Stimulated activated CD4-positive, alpha-beta T cell treated with anti-CD3 and anti-CD28 coated beads, Interleukin-4, amount 100 ng/mL, for 48 hours (primary cell): ENCODE results near the gene DMD.

ENCODE experiments used
- DNase-seq, 2 donors: peaks; one replicate each; pipeline ENCODE4 v3.0.0-alpha.2; 2020; ENCODE audit warnings: low read depth in 2 of 2

Gene DMD

DNA sequence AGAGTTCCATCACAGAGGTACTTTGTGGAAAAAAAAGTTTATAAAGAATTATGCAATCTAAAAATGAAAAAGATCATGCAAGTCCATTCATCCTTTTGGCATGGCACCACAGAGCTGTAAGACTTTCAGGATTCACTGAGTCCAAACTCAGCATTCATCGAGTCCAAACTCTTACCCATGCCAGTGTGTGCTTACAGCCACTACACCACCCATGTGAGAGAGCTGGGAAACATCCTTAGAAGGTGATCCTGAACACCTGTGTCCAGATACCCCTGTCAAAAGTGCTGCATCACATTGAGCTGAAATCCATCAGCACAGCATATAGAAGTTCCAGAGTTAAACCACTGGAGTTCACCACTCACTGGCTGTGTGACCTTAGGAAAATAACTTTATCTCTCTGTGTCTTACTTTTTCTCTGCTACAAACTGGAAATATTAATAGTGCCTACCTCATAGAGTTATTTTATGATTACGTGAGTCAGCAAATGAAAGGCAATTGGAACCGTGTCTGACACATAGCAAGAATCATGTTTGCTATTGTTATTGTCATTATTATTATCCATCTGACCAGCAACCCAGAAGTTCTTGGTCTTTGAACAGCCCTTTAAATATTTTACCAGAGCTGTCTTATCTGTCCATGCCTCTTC lies 2024.5 kb downstream of the DMD start:
- DNase-seq, result no peak

DNA sequence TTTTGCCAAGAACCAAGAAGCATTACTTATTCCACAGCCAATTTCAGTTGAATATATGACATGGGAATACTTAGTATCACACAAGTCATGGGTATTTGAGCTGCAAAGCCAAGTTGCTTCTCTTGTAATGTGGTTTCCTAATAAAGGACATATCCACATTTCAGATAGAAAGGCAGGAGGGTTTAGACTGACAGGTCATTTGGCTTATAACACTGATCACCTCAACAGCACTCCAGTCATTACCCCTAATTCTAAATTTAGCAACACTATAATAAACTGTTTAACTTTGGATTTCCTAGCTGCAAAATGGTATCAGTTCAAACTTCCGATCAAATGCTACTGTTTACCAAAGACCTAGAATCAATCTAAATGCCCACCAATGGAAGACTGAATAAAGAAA lies 2025.5 kb downstream of the DMD start:
- DNase-seq, result no peak

DNA sequence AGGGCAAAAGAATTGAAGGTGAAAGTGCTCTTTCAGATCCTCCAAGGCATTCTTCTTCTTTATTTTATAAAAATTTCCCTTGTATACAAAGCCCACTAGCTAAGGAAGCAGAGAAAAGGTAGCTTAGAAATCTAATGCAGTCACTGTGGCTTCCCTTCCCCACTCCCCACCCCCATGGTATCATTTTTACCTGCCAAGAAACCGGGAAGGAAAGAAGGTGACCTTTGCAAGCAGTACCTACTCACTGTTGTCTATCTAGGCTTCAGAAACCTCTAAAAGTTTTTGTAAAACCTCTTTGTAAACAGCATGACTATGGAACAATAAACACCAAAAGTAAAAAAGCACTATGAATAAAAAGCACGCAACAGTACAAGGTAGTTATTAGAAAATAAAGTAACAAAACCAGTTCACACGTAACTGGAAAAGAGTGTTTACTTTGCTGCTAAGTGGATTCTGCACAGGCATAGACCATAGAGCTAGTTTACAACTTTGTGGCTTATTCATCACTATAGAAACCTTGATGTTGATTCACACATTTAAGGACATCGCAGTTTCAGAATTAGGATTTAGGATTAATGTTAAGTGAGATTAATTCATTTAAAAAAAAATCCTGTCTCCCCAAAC lies 2029.9 kb downstream of the DMD start:
- no peak for DNase-seq

DNA sequence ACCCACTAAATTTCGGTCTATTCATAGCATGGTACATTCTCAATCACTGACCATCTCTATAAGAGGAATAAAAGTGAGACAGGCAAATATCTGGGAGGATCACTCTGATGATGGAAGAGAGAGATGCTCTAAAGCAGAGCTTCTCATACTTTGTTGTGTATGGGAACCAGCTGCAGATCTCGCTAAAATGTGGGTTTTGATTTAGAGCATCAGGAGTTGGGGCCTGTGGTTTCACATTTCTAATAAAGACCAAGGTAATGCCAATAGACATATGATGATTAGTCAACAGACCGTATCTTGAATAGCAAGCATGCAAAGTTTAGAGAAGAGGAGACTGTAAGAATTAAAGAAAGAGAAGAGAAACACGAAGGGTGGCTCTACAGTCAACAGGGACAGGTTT lies 2032.1 kb downstream of the DMD start:
- no peak for DNase-seq

DNA sequence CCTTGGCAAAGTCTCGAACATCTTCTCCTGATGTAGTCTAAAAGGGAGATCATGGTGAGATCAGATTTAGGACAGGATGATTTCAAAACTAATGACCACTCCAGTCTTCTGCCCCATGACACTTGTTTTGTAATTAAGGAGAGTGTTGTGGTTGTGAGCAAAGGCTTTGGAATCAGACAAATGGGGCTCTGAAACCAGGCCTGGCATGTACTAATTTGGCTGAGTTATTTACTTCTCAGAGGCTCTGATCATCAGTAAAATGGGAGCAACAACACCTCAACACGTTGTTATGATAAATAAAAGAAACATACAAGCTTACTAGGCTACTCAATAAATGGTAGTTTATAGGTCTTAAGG lies 2032.6 kb downstream of the DMD start:
- no peak for DNase-seq

DNA sequence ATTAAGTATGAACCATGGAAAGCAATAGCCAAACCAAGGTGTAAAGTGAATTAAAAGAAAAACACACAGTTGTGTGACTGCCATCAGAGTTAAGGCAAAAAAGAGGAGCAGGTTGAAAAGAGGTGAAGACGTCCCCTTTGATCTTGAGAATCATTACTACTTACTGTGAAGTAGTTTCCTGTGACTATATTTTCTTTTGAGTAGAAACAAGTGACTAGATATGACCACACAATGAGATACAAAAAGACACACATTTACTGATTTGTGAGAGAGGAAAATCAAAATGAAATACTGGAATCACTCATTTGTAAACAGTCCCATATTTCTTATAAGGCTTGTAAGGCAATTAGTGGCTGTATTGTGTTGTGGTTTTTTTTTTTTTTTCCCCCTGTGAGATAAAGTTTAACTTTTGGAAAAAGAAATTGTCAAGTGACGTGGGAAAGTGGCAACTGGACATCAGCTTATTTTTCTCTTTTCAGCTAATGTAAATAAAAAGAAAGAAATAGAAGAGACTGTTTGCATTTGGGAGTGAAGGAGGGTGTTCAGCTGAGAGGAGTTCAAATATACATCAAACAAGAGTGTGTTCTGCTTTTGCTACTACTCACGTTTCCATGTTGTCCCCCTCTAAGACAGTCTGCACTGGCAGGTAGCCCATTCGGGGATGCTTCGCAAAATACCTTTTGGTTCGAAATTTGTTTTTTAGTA lies 2033.1 kb downstream of the DMD start:
- DNase-seq, result no peak

DNA sequence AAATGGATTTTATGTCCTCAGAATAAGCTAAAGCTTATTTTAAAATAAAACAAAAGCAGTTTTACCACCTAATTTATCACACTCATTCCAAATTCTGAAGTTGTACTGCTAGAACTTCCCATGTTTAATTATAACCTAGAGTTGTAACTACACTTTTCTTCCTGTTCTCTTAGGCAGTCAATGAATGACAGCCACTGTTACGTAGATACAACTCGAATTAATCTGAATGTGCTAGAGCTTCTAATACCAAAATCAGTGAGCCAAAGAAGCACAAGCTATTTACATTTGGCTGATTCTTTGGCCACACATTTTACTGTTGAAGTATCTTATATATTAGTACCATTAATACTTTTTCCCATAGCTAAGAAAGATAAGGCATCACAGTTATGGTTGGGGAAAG lies 2040.6 kb downstream of the DMD start:
- no peak for DNase-seq

DNA sequence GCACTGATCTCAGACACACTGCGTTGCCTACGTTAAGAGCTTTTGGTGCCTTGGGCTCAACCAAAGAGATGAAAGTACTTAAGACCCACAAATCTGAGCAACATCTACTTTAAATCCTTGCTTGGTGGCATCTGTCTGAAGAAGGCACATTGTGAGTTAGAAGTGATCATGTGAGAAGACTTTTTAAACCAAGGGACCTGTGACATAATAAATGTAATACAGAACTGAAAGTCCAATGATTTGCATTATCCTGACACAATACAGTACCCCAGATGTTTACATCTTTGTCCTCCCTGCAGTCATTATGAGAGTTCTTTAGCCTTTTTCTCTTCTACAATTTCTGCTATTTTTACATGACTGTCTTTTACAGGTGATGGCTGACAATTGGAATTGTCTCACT lies 2042.8 kb downstream of the DMD start:
- no peak for DNase-seq

DNA sequence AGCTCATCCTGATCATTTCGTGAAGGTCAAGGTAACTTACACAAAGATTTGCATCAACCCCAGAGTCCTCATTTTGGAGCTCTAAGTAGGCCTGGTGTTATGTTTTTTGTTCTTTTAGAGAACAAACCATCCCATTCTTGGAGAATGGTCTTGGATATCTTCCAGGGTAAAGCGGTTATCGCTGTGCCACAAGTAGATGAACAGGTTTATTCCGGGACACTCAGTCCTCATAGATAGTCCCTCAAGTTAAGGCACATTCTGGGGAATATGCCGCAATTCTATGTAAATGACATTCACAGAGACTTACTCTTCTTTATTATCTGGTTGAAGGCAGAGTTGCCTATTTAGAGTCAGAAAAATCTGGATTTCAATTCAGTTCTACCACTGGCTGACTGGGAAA lies 2044.5 kb downstream of the DMD start:
- DNase-seq, result no peak

DNA sequence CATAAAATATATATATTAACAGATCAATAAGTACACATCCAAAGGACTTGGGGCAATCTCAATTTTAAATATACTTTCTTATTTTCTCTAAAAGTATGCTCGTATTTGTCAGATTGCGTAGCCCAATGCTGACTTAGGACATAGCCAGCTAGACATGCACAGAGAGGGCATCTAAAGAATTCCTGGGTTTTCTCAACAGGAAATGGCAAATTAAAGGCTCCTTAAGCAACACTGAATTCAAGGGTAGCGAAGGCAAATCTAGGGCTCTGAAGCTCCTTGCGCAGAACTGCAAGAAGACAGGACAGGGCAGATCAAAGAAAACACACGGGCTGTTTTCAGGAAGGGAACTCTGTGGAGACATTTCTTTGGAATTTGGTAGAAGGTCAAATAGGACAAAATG lies 2044.9 kb downstream of the DMD start:
- no peak for DNase-seq

DNA sequence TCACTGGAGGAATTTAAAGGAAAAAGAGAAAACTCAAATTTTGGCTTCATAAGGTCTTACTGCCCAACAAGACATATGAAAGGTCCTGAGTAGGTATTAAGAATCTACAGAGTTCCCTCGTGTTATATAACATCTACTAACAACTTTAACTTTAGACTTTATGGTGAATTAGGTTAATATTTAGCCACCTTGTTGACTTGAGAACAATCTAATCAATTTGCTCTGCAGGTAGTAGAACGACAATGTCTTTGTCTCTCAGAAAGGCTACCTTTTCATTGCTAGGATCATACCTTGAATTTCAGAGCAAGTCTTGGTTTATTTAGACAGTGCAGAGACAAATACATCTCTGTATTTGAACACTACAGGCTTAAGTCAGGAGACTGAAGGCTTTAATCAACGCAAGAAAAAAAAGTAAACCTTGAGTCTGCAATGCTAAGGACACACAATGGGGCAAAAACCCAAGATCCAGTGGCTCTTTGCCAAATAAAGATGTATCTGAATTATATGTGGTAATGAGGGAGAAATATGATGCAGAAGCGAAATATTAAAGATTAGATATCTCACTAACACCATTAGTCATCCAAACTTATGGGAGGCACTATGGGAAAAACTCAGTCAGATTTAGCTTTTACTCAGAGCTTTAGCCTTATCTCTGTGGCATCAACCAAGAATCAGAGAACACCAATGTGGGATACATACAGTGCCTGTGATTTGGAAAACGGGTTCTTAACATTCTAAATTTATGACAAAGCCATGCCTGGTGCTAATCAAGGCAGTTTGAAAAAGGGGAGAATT lies 2045.9 kb downstream of the DMD start:
- no peak for DNase-seq

DNA sequence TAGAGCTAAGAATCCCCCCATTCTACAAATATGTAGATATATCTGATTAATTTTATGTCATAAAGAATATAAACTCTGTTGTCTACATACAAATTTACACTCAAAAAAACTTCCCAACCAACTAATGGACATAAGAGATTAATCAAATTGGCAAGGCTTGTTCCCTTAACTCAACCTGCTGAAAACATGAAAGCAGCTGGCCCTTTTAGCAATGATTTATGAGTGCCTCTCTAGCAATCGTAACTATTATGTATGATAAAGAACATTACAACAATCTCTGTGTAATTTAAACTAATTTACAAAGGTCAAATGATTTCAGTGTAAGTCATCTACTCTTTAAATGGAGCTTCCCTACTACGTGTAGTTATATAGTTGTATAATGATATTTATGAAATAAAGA lies 2056.4 kb downstream of the DMD start:
- no peak for DNase-seq

DNA sequence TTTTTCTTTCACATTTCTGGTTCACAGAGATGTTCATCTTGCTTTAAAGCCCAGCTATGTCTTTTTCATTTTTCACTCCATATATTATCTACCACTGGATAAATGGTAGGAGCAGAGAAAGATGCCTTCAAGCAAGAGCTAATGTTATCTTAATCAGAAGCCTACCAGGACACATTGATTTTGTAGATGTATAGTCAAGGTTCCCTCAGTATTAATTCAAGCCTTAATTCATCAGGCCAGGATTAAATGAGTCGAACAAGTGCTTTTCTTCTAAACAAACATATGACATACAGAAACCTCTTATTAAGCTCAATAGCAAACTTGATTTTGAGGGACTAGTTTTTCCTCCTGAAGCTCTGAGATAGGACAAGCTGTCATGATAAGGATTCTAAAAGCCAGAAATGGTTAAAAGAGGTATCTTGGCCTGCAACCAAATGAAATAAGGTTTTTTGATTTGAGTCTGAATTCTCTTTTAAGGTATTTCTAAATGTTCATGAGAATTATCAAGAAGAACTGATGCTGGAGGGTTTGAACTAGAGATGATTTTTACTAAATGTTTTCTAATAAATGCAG lies 2057.8 kb downstream of the DMD start:
- no peak for DNase-seq

DNA sequence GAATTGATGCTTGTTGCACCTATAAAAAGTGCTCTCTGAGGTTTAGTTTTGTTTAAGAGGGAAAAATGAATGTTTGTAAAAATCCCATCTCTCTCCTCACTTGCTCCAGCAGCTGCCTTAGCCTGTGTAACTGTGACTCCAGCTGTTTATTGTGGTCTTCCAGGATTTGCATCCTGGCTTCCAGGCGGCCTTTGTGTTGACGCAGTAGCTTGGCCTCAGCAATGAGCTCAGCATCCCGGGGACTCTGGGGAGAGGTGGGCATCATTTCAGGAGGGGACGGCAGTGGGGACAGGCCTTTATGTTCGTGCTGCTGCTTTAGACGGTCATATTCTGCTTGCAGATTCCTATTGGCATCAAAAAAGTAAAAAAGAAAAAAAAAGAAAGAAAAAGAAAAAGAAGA lies 2064.2 kb downstream of the DMD start:
- DNase-seq, result no peak

DNA sequence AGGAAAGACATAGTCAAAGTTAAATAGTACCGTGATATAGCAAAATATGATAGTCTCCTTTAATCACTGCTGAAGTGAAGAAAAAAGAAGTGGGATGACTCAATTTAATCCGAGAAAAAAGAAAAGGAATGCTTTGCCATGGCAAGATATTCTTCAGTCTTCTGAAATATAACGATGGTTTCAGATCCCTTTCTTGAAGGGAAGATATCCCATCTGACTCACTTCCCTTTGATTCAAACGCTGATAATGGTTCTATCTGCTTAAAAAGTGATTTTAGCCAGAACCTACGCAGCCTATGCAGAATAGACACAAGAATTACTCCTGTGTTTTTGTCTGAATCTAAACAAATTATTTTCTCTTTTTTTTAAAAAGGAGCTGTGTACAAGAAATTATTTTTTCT lies 2071.4 kb downstream of the DMD start:
- DNase-seq, result no peak

DNA sequence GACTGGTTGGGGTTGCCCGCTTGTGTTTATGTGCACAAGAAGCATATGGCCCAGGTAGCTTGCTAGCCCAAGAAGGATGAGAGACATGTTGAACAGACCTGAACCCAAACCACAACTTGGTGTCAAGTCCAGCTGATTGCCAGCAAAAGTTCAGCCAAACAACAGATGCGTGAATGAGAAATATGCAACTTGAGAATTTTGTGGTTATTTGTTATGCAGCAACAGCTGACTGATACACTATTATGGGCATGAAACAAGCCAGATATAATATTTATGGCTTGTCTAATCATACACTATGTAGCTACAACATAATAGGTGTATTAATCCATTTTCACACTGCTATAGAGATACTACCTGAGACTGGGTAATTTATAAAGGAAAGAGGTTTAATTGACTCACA lies 2073.2 kb downstream of the DMD start:
- no peak for DNase-seq

DNA sequence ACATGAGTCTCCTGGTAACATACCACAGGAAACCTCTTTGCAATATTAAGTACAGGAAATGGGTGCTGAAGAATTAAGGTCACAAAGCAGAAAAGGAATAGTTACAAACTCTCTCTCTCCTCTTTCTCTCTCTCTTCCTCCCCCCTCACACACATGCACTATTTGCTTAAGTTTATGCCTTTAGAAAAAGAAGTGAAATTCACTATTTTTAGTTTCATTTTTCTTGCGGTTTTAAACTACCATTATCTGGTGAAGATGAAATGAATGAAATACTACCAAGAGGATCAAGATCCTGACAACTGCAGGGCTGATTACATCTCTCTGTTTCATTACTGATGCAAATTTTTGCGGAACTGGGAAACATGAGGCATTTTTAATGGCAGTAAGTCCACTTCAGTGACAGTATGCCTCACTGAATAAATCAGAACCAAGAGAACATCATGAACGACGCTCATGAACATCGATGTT lies 2075.2 kb downstream of the DMD start:
- DNase-seq, result no peak

DNA sequence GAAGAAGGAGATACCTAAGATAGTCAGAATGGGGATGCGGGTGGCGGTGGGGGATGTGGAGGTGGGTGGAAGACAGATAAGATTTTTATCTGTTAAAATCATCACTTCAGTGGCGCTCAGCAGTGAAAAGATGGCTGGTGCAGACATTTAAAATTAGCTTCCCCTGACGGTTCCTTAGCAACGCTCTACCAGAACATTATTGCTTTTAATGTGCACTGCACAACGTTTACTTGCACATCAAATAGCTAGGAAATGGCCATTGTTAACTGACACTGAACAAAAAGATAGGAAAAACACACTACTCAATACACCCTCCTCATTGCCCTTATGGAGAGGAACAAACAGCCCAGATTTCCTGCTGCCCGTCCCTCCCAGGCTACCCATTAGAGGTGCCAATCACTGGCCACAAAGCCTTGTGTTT lies 2078.5 kb downstream of the DMD start:
- no peak for DNase-seq

DNA sequence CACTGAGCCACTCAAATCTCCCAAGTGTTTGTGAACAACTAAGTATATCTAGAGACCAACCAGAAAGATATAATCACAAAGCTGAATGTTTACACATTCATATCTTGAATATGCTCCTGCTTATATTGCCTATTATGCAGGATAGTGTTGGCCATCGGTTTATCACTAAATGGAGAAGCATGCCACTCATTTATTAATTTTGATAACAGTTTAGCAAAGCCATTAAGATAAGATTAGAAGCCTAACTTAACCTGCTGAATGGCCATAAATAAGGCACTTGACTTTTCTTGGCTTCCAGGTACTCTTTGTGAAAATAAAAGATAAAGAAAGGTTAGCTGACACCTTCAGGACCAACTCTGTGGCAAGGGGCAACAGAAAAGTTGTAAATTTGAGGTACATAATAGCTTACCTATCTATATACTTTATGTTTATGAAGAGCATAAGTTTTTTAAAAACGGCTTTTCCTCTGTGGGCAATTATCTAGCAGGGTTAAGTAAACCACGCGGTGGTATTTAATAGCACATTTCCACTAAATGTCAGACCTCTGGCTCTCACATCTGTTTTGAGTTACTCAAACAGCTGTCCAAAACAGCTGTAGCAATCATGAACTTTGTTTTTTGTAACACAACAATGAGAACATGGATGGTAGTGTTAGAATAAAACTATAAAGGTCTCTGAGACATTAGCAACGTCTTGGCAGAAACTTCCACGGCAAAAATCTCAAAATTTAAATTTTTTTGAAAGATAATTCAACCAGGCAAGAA lies 2080.7 kb downstream of the DMD start:
- DNase-seq, result no peak

DNA sequence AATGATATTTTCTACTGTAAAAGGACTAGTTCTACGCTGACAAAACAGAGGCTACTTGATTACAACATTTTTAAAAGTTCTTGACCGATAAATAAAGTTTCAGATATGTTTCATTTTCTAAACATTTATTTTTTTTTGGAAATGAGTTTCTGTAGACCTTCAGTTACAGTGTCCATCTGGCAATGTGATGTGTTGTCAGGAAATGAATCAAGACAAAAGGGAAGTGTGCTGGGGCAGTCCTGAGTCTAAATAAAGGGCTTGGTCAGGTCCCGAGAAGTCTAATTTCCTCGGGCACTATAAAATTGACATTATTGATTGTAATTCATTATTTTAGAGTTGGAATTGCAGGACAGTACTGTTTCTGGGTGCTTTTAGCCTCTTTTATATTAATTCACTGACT lies 2082.5 kb downstream of the DMD start:
- no peak for DNase-seq

DNA sequence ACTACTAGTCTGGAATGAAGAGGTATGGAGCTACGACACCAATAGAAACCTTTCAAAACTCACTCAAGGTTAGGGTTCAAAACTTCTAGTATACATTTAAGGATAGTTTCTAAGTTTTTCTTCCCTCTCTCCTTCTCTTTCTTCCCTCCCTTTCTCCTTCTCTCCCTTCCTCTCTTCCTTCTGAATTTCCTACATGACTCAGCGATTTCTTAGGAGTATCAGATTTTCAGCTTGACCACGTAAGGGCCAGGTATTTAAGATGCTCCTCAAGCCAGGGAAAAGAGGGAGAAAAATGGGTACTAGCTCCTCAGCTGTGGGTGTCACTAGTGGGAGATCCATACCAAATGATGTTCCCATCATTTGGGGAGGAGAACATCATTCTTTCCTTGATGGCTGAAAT lies 2083.6 kb downstream of the DMD start:
- DNase-seq, result no peak
